Esophagus squamous epithelium (tissue), 5 donors: ENCODE measurements around the gene CTTN. TPM values are rescaled to one million over a fixed set of nuclear protein-coding genes. Genes with fewer than 3 reads are reported as not detected.
"Not testable (repeated sequence)": the region's sequence is repeated elsewhere in the genome, so short reads cannot be mapped to it uniquely, and the experiment has no call there.

ENCODE experiments used
- DNase-seq: peaks from one replicate; lab custom pipeline; 2025; lab: John Stamatoyannopoulos, UW
- H3K27ac ChIP-seq, 4 donors: fragments of 200-600 bp; sonication (generic); one replicate each; pipeline ENCODE4 v1.5.1; 2016 to 2019; ENCODE audit warnings: mild to moderate bottlenecking in 1 of 4
- H3K27me3 ChIP-seq, 4 donors: fragments of 200-600 bp; sonication (generic); 1 replicate in 3 of 4; 2 replicates in 1 of 4; pipeline versions ENCODE4 v1.5.1 to v1.6.0; 2017 to 2021; ENCODE audit warnings: antibody characterized with exemption in 1 of 4
- H3K36me3 ChIP-seq, 3 donors: fragments of 200-600 bp; sonication (generic); one replicate each; pipeline ENCODE4 v1.5.1; 2016 to 2019
- H3K4me1 ChIP-seq, 3 donors: fragments of 200-600 bp; sonication (generic); one replicate each; pipeline ENCODE4 v1.5.1; 2017 to 2019
- H3K4me3 ChIP-seq, 4 donors: fragments of 200-600 bp; sonication (generic); 1 replicate in 3 of 4; 2 replicates in 1 of 4; pipeline ENCODE4 v1.5.1; 2016 to 2019; ENCODE audit warnings: mild to moderate bottlenecking in 2 of 4, moderate library complexity in 1 of 4
- H3K9me3 ChIP-seq, 3 donors: fragments of 200-600 bp; sonication (generic); one replicate each; pipeline ENCODE4 v1.5.1; 2016 to 2019
- CTCF ChIP-seq, 6 experiments: fragments of 450-650 bp in 4 of 6; fragments of 200-600 bp in 2 of 6; sonication (generic) in 2 of 6; IDR thresholded peaks; one replicate each; pipeline ENCODE4 v1.5.1; 2016 to 2019; ENCODE audit warnings: antibody characterized with exemption in 6 of 6, mild to moderate bottlenecking in 4 of 6, moderate library complexity in 4 of 6
- POLR2A ChIP-seq, 4 donors: fragments of 450-650 bp; IDR thresholded peaks; one replicate each; pipeline ENCODE4 v1.6.1; 2017; ENCODE audit warnings: antibody characterized with exemption in 4 of 4, mild to moderate bottlenecking in 4 of 4, moderate library complexity in 3 of 4
- WGBS, 2 donors: methylation state at CpG; one replicate each; pipeline ENCODE4 v1.1.5; 2018; 5-methylcytosine and 5-hydroxymethylcytosine counted together
- intact Hi-C: fragments of 100-400 bp; cut with DNase I; formaldehyde crosslinking; loops from one replicate; pipeline ENCODE4 v1.15.0; 2022
- total RNA-seq, 4 donors: library from RNA; depleted of rRNA; stranded (reverse); fragments of >200 nt; gene quantifications; one replicate each; pipeline ENCODE4 v1.1.0, GENCODE V29; 2016
- donor health status: DM: yes; HTN: yes; CAD: no.

Gene CTTN
- total RNA-seq, 4 donors from 2014 or later: 244 to 444 (median 320) TPM

GRCh38 chr11:70407814-70408213, 9.5 kb downstream of the CTTN start:
- 88 to 89% methylated on average over 6 of the region's 6 CpGs for WGBS, 2 donors
- intact Hi-C loops: no loop called here

DNA sequence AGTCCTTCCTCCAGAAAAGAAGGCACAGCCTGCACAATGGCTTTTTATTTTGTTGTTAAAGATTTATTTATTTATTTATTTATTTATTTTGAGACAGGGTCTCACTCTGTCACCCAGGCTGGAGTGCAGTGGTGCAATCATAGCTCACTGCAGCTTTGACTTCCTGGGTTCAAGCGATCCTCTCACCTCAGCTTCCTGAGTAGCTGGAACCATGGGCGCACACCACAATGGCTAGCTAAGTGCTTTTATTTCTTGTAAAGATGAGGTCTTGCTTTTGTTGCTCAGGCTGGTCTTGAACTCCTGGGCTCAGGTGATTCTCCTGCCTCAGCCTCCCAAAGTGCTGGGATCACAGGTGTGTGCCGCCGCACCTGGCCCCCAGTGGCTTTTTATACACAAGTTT, 10.0 kb downstream of the CTTN start:
- intact Hi-C loops, H3K27ac ChIP-seq, H3K4me1 ChIP-seq, H3K27me3 ChIP-seq, DNase-seq, H3K9me3 ChIP-seq, H3K4me3 ChIP-seq: not testable (repeated sequence)
- whole genome bisulfite sequencing, 2 donors: 89 to 98% methylated on average over 2 to 4 of the region's 4 CpGs
- peaks cover 26 to 89% (median 63%) of the 10 kb centered on the region in 3 donors for H3K36me3 ChIP-seq

More at GRCh38 chr11:70407814-70408213, 9.5 kb downstream of the CTTN start:
- H3K4me1 ChIP-seq: peaks cover 0 to 2% (median 0%) of the 10 kb centered on the region in 3 donors
- H3K4me3 ChIP-seq: no peak overlapping the region
- peaks cover 26 to 84% (median 58%) of the 10 kb centered on the region in 3 donors for H3K36me3 ChIP-seq
- no peaks in the 10 kb centered on the region for H3K9me3 ChIP-seq
- no peaks in the 10 kb centered on the region for H3K27me3 ChIP-seq
- no peak overlapping the region for H3K27ac ChIP-seq
- no peak for DNase-seq
- TF ChIP-seq CTCF (IDR thresholded peaks at IDR 0.05): no peak
- TF ChIP-seq POLR2A (IDR thresholded peaks at IDR 0.05): no peak

- DNase-seq: no peak
- no peak for TF ChIP-seq POLR2A (IDR thresholded peaks at IDR 0.05)
- no peak for TF ChIP-seq CTCF (IDR thresholded peaks at IDR 0.05)
- no peaks in the 10 kb centered on the region for H3K27me3 ChIP-seq
- 87% methylated on average over 10 of the region's 10 CpGs for WGBS, 2 donors
- H3K4me1 ChIP-seq: no peaks in the 10 kb centered on the region
- no peaks in the 10 kb centered on the region for H3K9me3 ChIP-seq
- H3K27ac ChIP-seq: no peak overlapping the region
- peaks cover 26 to 100% (median 67%) of the 10 kb centered on the region in 3 donors for H3K36me3 ChIP-seq
- intact Hi-C loops: no loop called here
- H3K4me3 ChIP-seq: no peak overlapping the region
Observed at GRCh38 chr11:70409437-70409836, 11.1 kb downstream of the CTTN start.

DNA sequence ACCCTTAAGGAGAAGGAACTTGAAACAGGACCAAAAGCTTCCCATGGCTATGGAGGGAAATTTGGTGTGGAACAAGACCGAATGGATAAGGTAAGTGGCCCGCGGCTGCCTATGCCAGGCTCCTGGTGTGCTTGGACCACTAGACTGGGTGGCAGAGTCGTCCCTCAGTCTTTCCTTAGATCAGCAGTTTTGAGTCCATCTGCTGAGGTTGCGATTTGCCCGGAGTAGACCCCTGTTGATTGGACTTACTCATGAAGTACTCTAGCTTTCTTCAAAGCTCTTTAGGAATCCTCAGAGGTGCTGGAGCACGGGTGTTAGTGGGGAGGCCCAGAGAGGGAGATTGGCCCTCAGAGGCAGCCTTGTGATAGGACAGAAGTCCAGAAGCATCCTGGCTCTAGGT, 11.5 kb downstream of the CTTN start:
- Histone ChIP-seq H3K4me3 (no peak overlapping the region), H3K36me3 (peaks cover 26 to 100% (median 71%) of the 10 kb centered on the region in 3 donors), H3K27me3 (no peaks in the 10 kb centered on the region), H3K27ac (no peak overlapping the region), H3K9me3 (no peaks in the 10 kb centered on the region), H3K4me1 (no peaks in the 10 kb centered on the region)
- no peak for DNase-seq
- 85 to 91% methylated on average over 5 to 6 of the region's 7 CpGs for WGBS, 2 donors
- intact Hi-C loops: no loop called here
- TF ChIP-seq POLR2A (IDR thresholded peaks at IDR 0.05) (no peak), CTCF (IDR thresholded peaks at IDR 0.05) (no peak)

DNA sequence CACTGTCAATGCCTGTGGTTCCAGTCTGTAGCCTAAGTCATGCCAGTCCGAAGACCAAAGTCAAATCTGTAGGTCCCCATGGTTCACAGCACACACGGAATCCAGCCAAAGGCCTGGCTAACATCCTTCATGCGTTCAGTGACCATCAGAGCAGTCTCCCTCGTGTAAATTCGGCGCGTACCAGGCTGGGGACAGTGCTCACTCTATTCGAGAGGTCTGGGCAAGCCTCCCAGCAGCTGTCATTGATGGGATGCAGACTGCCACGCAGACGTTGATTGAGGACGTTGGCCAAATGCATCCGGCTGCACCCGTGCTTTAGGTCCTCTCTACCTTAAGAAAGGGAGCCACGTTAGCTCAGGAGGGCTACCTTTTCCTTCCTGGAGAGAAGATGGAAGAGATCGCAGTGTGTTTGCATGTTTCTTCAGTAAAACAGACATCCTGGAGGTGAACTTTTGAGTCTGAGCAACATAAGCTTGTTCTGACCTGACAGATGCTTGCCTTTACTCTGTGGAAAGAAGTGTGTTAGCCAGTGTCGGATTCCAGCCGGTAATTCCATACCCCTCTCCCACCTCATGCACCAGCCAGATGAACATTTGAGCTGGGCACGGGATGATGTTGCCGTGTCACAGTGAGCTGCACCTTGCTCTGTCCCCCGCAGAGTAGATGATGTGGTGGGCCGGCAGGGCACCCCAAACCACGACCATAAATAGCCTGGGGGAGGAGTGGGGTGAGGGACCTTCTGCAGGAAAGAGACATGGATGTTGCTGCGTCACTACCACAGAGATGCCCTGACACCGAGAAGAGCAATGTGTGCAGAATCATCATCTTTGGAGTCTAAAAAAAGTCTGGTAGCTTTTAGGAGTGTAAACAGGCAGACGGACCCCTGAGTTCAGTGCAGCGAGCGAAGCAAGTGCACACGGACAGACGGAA, 12.2 kb downstream of the CTTN start:
- no peak for DNase-seq
- Histone ChIP-seq H3K27me3 (no peaks in the 10 kb centered on the region), H3K27ac (no peak overlapping the region), H3K36me3 (peaks cover 28 to 100% (median 73%) of the 10 kb centered on the region in 3 donors), H3K4me1 (no peaks in the 10 kb centered on the region), H3K4me3 (no peak overlapping the region), H3K9me3 (no peaks in the 10 kb centered on the region)
- 79 to 88% methylated on average over 11 to 21 of the region's 29 CpGs for WGBS, 2 donors
- TF ChIP-seq POLR2A (IDR thresholded peaks at IDR 0.05): no peak
- no peak for TF ChIP-seq CTCF (IDR thresholded peaks at IDR 0.05)
- intact Hi-C loops: no loop called here
